Right lung (tissue), 10 donors: ENCODE data around the gene RGPD4. TPM values are rescaled to one million over a fixed set of nuclear protein-coding genes. Genes with fewer than 3 reads are reported as not detected.
"Not testable (repeated sequence)": the region's sequence is repeated elsewhere in the genome, so short reads cannot be mapped to it uniquely, and the experiment has no call there.

Experiments
- DNase-seq, 2 donors: peaks; one replicate each; pipeline ENCODE4 v3.0.0-alpha.2; 2013
- long read RNA-seq, 8 donors: transcript quantifications; one replicate each; lab custom pipeline, GENCODE V29; 2026
- polyA plus RNA-seq, 5 donors: library from polyadenylated mRNA; unstranded; fragments of 120-200 nt; gene quantifications; one replicate each; pipeline versions ENCODE4 v1.2.1 to v1.2.3, GENCODE V29; 2013; ENCODE audit warnings: inconsistent platforms in 1 of 5, low replicate concordance in 1 of 5; ENCODE audit not compliant: insufficient read length in 5 of 5, insufficient read depth in 1 of 5

The RGPD4 gene
- polyA plus RNA-seq = under 1 TPM in 2 of 5 donors, not detected in 3; 0.03 to 0.09 TPM
- long read RNA-seq, donor 1 = 0 reads
- long read RNA-seq, donor 2 = 0 reads
- long read RNA-seq, donor 3 = 0 reads
- long read RNA-seq, donor 4 = 0 reads
- long read RNA-seq, donor 5 = 0 reads
- long read RNA-seq, donor 6 = 0 reads
- long read RNA-seq, donor 7 = 0 reads
- long read RNA-seq, donor 8 = 0 reads

GRCh38 chr2:107826749-107827148, at the start of gene RGPD4:
RGPD4 (plus strand) TSS chr2:107826892; CDS start chr2:107827014, 122 bp downstream.
- not testable (repeated sequence) for DNase-seq

DNA sequence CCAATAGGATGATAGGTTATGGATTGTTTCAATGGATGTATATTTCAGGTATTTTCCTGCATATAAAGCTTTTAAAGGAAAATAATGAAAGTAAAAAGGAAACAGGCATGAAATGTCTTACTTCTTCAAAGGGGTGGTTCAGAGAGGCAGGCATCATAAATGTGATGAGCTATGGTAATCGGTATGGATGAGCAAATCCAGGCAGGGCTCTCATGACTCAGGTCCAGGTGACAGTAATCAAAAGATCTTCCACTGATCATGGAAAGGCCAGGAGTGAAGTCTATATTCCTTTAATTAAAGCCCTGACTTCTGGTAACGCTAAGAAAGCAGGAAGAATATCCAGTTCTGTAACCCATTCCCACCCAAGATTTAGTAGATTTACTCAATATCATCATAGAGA, 48.7 kb upstream of the RGPD4 start:
- no peak for DNase-seq

- DNase-seq = no peak
Measured at GRCh38 chr2:107785756-107786155, 40.9 kb upstream of the RGPD4 start.

- no peak for DNase-seq
Measured at GRCh38 chr2:107790837-107791236, 35.9 kb upstream of the RGPD4 start.

GRCh38 chr2:107801498-107801897, 25.2 kb upstream of the RGPD4 start:
- no peak for DNase-seq

GRCh38 chr2:107804608-107805498, 21.8 kb upstream of the RGPD4 start:
- DNase-seq = no peak

GRCh38 chr2:107806901-107807300, 19.8 kb upstream of the RGPD4 start:
- DNase-seq = no peak

GRCh38 chr2:107807988-107808387, 18.7 kb upstream of the RGPD4 start:
- peak in 1 of 2 donors; percentile 5 for DNase-seq

DNA sequence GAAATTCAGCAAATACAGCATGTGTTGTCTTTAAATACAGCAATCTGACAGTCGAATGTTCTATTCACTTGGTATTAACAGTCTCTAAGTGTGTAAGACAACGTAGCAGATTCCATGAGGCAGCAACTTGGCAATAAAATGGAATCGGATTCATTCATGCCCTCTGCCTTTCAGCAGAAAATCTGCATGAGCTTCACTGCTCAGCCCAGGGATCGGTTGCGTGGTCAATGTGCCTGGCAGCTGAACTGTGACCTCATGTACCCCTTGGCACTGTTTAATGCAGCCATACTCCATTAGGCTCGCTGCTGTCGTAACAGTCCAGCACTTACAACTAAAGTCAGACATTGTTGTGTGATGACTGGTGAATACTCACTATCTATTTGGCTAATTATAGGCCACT, 17.7 kb upstream of the RGPD4 start:
- no peak for DNase-seq

DNA sequence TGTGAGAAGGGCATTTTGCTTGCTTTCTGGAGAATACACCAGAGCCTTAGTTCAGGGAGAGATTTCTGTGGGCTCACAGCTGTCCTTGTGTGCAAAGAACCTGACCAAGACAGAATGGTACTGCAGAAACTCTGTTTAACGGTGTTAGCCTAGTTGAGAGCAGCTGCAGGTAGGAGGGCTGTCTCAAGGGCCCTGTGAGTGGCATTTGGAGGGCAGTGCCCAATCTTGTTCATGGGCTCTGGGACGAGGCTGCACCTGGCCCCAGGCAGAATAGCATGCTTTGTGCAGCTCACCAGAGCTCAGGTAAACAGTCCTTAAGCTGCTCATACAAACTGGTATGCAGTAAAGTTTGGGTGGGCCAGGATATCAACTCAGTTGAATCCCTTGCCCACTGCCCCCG, 16.9 kb upstream of the RGPD4 start:
- no peak for DNase-seq

- DNase-seq = no peak
Measured at GRCh38 chr2:107810734-107811133, 16.0 kb upstream of the RGPD4 start.

- no peak for DNase-seq
Measured at GRCh38 chr2:107811411-107811810, 15.3 kb upstream of the RGPD4 start.

DNA sequence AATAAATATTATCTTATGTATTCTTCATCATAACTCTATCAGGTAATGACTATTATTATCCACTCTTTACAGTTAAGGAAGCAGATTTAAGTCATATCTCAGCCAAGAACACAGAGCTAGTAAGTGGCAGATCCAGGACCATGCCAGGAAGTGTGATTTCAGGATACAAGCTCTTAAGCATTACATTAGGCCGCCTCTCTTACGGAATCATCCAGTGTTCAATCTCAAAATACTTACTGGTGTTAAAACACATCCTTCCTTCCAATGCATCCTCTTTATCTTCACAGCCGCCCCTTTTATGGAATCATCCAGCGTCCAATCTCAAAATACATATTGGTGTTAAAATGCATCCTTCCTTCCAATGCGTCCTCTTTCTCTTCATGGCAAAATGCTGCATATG, 14.7 kb upstream of the RGPD4 start:
- DNase-seq = no peak

DNA sequence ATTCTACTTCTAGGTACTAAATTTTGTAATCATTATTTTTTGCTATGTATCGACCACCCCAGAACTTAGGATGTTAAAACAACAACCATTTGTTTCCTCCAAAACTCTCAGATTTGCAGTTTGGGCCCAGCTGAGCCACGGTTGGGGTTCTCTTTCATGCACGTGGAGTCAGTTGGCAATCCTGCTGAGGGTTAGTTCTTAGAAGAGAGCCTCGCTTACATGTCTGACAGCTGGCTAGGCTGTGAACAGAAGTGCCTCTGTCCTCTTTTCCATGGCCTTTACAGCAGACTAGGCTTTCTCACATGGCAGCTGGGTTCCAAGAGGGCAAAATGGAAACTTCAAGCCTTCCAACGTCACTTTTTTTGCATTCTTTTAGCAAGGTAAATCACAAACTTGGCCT, 9.3 kb upstream of the RGPD4 start:
- DNase-seq = no peak

- DNase-seq = no peak
Measured at GRCh38 chr2:107822302-107822701, 4.4 kb upstream of the RGPD4 start.

- no peak for DNase-seq
Measured at GRCh38 chr2:107824451-107825205, 2.1 kb upstream of the RGPD4 start.

DNA sequence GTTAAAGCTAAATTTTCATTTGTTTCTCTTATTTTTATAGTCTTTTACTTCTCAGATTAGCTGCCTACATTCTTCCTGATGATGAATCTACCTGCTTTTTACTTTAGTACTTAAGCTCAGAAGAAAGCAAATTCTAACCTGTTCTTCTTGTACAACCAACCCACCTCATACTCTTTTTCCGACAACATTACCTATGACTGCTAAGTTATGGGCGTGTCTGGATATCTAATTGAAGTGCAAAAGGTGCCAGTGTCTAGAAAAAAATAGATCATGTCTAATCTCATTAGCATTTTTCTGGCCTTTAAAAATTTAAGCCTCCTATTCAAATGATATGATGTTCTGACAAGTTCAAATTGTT, 1.5 kb upstream of the RGPD4 start:
- no peak for DNase-seq

DNA sequence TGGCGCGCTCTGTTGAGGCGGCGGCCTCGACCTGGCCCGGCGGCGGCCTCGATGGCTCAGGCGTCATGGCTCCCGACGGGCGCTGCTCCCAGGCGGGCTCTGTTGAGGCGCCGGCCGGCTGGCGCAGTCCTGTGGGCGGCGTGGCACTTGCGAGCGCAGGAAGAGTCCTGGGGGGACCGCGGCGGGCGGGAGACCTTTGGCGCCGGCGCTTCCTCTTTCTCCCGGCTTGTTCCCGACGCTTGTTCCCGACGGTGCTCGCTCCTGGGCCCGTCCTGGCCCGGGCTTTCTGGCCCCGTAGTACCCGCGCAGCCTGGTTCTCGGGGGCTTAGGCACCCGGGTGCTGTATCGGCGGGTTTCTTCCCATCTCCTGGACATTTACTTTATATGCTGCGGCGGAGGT, 2.8 kb downstream of the RGPD4 start:
- DNase-seq = not testable (repeated sequence)

GRCh38 chr2:107833152-107833551, 6.5 kb downstream of the RGPD4 start:
- DNase-seq = not testable (repeated sequence)

DNA sequence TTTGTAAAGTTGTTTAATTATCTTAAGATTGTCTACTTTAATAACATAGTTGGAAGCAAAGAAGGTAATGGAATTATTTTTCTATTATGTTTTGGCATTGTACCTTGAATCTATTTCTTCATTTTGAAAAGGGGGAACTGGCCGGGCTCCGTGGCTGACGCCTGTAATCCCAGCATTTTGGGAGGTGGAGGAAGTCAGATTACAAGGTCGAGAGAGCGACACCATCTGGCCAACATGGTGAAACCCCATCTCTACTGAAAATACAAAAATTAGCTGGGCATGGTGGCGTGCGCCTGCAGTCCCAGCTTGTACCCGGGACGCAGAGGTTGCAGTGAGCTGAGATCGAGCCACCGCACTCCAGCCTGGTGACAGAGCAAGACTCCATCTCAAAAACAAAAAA, 6.9 kb downstream of the RGPD4 start:
- not testable (repeated sequence) for DNase-seq

GRCh38 chr2:107916121-107916520, 89.4 kb downstream of the RGPD4 start:
- not testable (repeated sequence) for DNase-seq

- DNase-seq = not testable (repeated sequence)
Measured at GRCh38 chr2:107916696-107917370, 90.1 kb downstream of the RGPD4 start.
